HepG2 (cell line): Measurements from ENCODE around the gene TMEM86B. TPM values are rescaled to one million over a fixed set of nuclear protein-coding genes. Genes with fewer than 3 reads are reported as not detected.

ENCODE experiments used
- ATAC-seq: fragments of 200-7000 bp; cut with Tn5 transposase; 3 replicates; pipeline ENCODE4 v1.9.1; 2020; ENCODE audit warnings: mild to moderate bottlenecking, moderate library complexity
- BruUV-seq: library from RNA; stranded (reverse); fragments of 400-500 nt; replicated peaks from 2 replicates; lab custom pipeline; 2021; lab: Mats Ljungman, UMichigan
- CTCF ChIA-PET: fragments of 300-600 bp; formaldehyde crosslinking; extraction: SDS; loops from one replicate; lab custom pipeline; 2021; ENCODE audit warnings: low total read pairs, inconsistent platforms, low intra/inter-chr PET ratio; lab: Yijun Ruan, JAX
- POLR2A ChIA-PET: fragments of 350-600 bp; sonication (Branson Sonifier 250); formaldehyde crosslinking; loops from one replicate; lab custom pipeline; 2020; ENCODE audit warnings: antibody characterized with exemption, inconsistent platforms; lab: Yijun Ruan, JAX
- DNase-seq: peaks from one replicate; pipeline ENCODE4 v3.0.0-alpha.2; 2015; ENCODE audit warnings: low spot score
- FAIRE-seq: peaks from 3 replicates; lab custom pipeline; 2011; peaks lifted over from hg19 to GRCh38; lab: Jason Lieb, UNC
- H2AFZ ChIP-seq: one replicate; pipeline ENCODE4 v1.6.1; 2011; ENCODE audit warnings: low read length, inconsistent platforms
- H3K27ac ChIP-seq: fragments of 300-600 bp; 3 replicates; pipeline ENCODE4 v1.8.0; 2011; ENCODE audit warnings: mixed run types, mild to moderate bottlenecking, mixed read lengths, low read length, inconsistent platforms; ENCODE audit not compliant: insufficient read depth; ENCODE audit errors: extremely low read length
- H3K27me3 ChIP-seq, 2 experiments: fragments of 200-600 bp in 1 of 2; 2 replicates in 1 of 2; 3 replicates in 1 of 2; pipeline versions ENCODE4 v1.6.0 to v1.8.0; 2011; ENCODE audit warnings: low read length in 2 of 2, mild to moderate bottlenecking in 2 of 2, moderate library complexity in 2 of 2, inconsistent platforms in 1 of 2; ENCODE audit not compliant: insufficient read depth in 2 of 2, control insufficient read depth in 1 of 2
- H3K36me3 ChIP-seq, 2 experiments: fragments of 200-600 bp in 1 of 2; replicated peaks in 1 of 2; 2 replicates in 1 of 2; 3 replicates in 1 of 2; pipeline versions ENCODE4 v1.5.1 to v1.8.0; 2011; ENCODE audit warnings: low read length in 2 of 2, inconsistent platforms in 1 of 2; ENCODE audit not compliant: insufficient read depth in 2 of 2, control insufficient read depth in 1 of 2
- H3K4me1 ChIP-seq: 2 replicates; pipeline ENCODE4 v1.5.1; 2012; ENCODE audit warnings: low read length, inconsistent platforms; ENCODE audit not compliant: insufficient read depth
- H3K4me2 ChIP-seq: 2 replicates; pipeline ENCODE4 v1.6.0; 2011; ENCODE audit warnings: low read depth, low read length, inconsistent platforms
- H3K4me3 ChIP-seq, 3 experiments: fragments of 200-600 bp in 1 of 3; sonication (generic), shearing (Covaris generic) in 1 of 3; replicated peaks in 1 of 3; 2 replicates each; pipeline ENCODE4 v1.5.1; 2011 to 2016; ENCODE audit warnings: low read length in 3 of 3, inconsistent platforms in 2 of 3, low read depth in 2 of 3, mild to moderate bottlenecking in 2 of 3, control low read depth in 1 of 3, mixed read lengths in 1 of 3; ENCODE audit not compliant: insufficient read depth in 1 of 3
- H3K79me2 ChIP-seq: one replicate; pipeline ENCODE4 v1.6.1; 2011; ENCODE audit warnings: low read length, inconsistent platforms; ENCODE audit not compliant: insufficient read depth
- H3K9ac ChIP-seq: 2 replicates; pipeline ENCODE4 v1.6.0; 2011; ENCODE audit warnings: mild to moderate bottlenecking, low read depth, low read length, inconsistent platforms; ENCODE audit not compliant: insufficient read depth
- H3K9me3 ChIP-seq: 2 replicates; pipeline ENCODE4 v1.5.1; 2012; ENCODE audit warnings: mild to moderate bottlenecking, low read length
- H4K20me1 ChIP-seq: 2 replicates; pipeline ENCODE4 v1.6.0; 2011; ENCODE audit warnings: inconsistent platforms, mild to moderate bottlenecking, low read length, moderate library complexity; ENCODE audit not compliant: insufficient read depth
- ARID3A ChIP-seq: IDR thresholded peaks from 2 replicates; pipeline ENCODE4 v1.6.1; 2012; ENCODE audit warnings: low read depth, low read length, improper control_type of control experiment
- EED ChIP-seq: sonication (generic); formaldehyde crosslinking; IDR thresholded peaks from 2 replicates; pipeline ENCODE4 v1.5.0; 2020; ENCODE audit warnings: mild to moderate bottlenecking, missing genetic modification reagents
- FIP1L1 ChIP-seq: fragments of 200-400 bp; formaldehyde crosslinking; IDR thresholded peaks from 2 replicates; pipeline ENCODE4 v1.6.1; 2018; ENCODE audit warnings: low read depth, mild to moderate bottlenecking, low read length, moderate library complexity, borderline replicate concordance; ENCODE audit not compliant: insufficient read depth
- FOXA3 ChIP-seq: IDR thresholded peaks from 2 replicates; pipeline ENCODE4 v1.6.1; 2016; ENCODE audit warnings: missing genetic modification reagents, missing compliant biosample characterization
- GATA4 ChIP-seq: sonication (generic); IDR thresholded peaks from 2 replicates; pipeline ENCODE4 v1.6.1; 2016; ENCODE audit warnings: antibody characterized with exemption, low read depth, borderline replicate concordance
- KAT8 ChIP-seq: IDR thresholded peaks from 2 replicates; pipeline ENCODE4 v1.6.1; 2016; ENCODE audit warnings: missing genetic modification reagents, missing compliant biosample characterization
- KLF13 ChIP-seq: sonication (generic); formaldehyde crosslinking; IDR thresholded peaks from 2 replicates; pipeline ENCODE4 v1.4.0; 2020; ENCODE audit warnings: mild to moderate bottlenecking, missing genetic modification reagents
- MXI1 ChIP-seq: IDR thresholded peaks from 3 replicates; pipeline ENCODE4 v1.6.1; 2012; ENCODE audit warnings: low read depth, low read length, inconsistent platforms, borderline replicate concordance
- NBN ChIP-seq: fragments of 450-650 bp; conservative IDR thresholded peaks from 2 replicates; pipeline ENCODE4 v1.6.1; 2017
- ONECUT2 ChIP-seq: sonication (generic); formaldehyde crosslinking; IDR thresholded peaks from 2 replicates; pipeline ENCODE4 v1.4.0; 2020; ENCODE audit warnings: missing genetic modification reagents
- PHF21A ChIP-seq: sonication (generic); formaldehyde crosslinking; IDR thresholded peaks from 2 replicates; pipeline ENCODE4 v1.5.0; 2020; ENCODE audit warnings: mild to moderate bottlenecking, missing genetic modification reagents
- ZFY ChIP-seq: sonication (generic); formaldehyde crosslinking; IDR thresholded peaks from 2 replicates; pipeline ENCODE4 v1.4.0; 2020; ENCODE audit warnings: missing genetic modification reagents
- ZKSCAN1 ChIP-seq: fragments of 150-350 bp; IDR thresholded peaks from 2 replicates; pipeline ENCODE4 v1.6.1; 2014; ENCODE audit warnings: low read length
- ZNF253 ChIP-seq: sonication (generic); formaldehyde crosslinking; IDR thresholded peaks from 2 replicates; pipeline ENCODE4 v1.8.0; 2022; ENCODE audit warnings: mild to moderate bottlenecking, missing genetic modification reagents, borderline replicate concordance
- ZNF510 ChIP-seq: sonication (generic); formaldehyde crosslinking; IDR thresholded peaks from 2 replicates; pipeline ENCODE4 v1.4.0; 2020; ENCODE audit warnings: low read depth, mild to moderate bottlenecking, missing genetic modification reagents
- ZNF597 ChIP-seq: sonication (generic); formaldehyde crosslinking; IDR thresholded peaks from 2 replicates; pipeline ENCODE4 v1.5.0; 2020; ENCODE audit warnings: missing genetic modification reagents
- WGBS: methylation state at CpG from one replicate; pipeline ENCODE4 v1.1.6; 2017; ENCODE audit warnings: low lambda C conversion rate; 5-methylcytosine and 5-hydroxymethylcytosine counted together
- in situ Hi-C: cut with HindIII; loops from 2 replicates; pipeline ENCODE4 v1.10.0; 2017; ENCODE audit warnings: low pct_unique_long_range_greater_than_20kb; ENCODE audit not compliant: extremely low pct_ligation_motif_present
- intact Hi-C: fragments of 100-400 bp; cut with micrococcal nuclease; formaldehyde crosslinking; loops from one replicate; pipeline ENCODE4 v1.10.0; 2022; ENCODE audit not compliant: unreplicated experiment
- polyA plus RNA-seq, 8 experiments: library from polyadenylated mRNA; depleted of rRNA in 3 of 8; stranded (reverse) in 7 of 8; unstranded in 1 of 8; fragments of >200 nt; fragmentation: Illumina TruSeq in 4 of 8; extraction: Trizol in 4 of 8; gene quantifications; 2 replicates each; pipeline versions ENCODE4 v1.2.1 to v1.2.3, GENCODE V29; 2011 to 2016; ENCODE audit warnings: low read depth in 4 of 8, missing spikeins in 1 of 8, mixed read lengths in 1 of 8; ENCODE audit not compliant: insufficient read depth in 1 of 8
- total RNA-seq, 5 experiments: library from RNA; depleted of rRNA; stranded (reverse); fragments of >200 nt; fragmentation: Illumina TruSeq; extraction: Trizol; gene quantifications; 2 replicates each; pipeline ENCODE4 v1.2.3, GENCODE V29; 2016; ENCODE audit warnings: low read depth in 1 of 5
- TF ChIP-seq, protein P1 (sequence below): sonication (generic); formaldehyde crosslinking; IDR thresholded peaks from 2 replicates; pipeline ENCODE4 v1.4.0; 2020; ENCODE audit warnings: missing genetic modification reagents
- TF ChIP-seq, protein P2 (sequence below): sonication (generic); formaldehyde crosslinking; IDR thresholded peaks from 2 replicates; pipeline ENCODE4 v1.8.1; 2023; ENCODE audit warnings: mild to moderate bottlenecking, missing genetic modification reagents

Gene TMEM86B
- total and polyA plus RNA-seq, 2 of the 13 experiments (the other 11 are each of a cell fraction or from before 2014, with no cell fraction given), result 7.7 to 9.6 TPM

DNA sequence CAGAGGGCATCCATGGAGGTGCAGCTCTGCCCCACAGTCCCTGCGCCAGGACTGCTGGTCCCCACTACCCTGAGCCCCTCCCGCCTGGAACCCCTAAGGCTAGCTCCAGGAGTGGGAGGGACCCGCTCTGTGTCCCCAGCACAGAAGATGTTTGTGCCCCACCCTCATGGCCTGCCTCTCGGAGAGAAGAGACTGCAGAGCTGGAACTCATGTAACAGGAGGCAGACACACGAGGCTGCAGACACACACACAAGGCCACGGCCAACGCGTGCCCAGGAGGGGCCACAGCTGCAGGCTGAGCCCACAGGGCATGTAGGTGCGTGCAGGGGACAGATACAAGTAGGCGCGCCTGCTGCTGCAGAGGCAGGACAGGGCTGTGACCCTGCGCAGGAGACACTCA lies 10.4 kb upstream of the TMEM86B start:
- no peak overlapping the region for H3K9ac ChIP-seq
- CTCF ChIA-PET, result no interaction called here
- in situ Hi-C loops, result no loop called here

More for the DNA sequence above, 10.4 kb upstream of the TMEM86B start:
- no peaks in the 10 kb centered on the region for H3K79me2 ChIP-seq
- no peak overlapping the region for H3K4me2 ChIP-seq
- no peaks in the 10 kb centered on the region for H3K4me1 ChIP-seq
- BruUV-seq, result no TSS peak
- TF ChIP-seq, protein P1, sequence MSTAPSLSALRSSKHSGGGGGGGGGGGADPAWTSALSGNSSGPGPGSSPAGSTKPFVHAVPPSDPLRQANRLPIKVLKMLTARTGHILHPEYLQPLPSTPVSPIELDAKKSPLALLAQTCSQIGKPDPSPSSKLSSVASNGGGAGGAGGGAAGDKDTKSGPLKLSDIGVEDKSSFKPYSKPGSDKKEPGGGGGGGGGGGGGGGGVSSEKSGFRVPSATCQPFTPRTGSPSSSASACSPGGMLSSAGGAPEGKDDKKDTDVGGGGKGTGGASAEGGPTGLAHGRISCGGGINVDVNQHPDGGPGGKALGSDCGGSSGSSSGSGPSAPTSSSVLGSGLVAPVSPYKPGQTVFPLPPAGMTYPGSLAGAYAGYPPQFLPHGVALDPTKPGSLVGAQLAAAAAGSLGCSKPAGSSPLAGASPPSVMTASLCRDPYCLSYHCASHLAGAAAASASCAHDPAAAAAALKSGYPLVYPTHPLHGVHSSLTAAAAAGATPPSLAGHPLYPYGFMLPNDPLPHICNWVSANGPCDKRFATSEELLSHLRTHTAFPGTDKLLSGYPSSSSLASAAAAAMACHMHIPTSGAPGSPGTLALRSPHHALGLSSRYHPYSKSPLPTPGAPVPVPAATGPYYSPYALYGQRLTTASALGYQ (CRISPR knock-in tag), result no peak
- TF ChIP-seq, protein P2, sequence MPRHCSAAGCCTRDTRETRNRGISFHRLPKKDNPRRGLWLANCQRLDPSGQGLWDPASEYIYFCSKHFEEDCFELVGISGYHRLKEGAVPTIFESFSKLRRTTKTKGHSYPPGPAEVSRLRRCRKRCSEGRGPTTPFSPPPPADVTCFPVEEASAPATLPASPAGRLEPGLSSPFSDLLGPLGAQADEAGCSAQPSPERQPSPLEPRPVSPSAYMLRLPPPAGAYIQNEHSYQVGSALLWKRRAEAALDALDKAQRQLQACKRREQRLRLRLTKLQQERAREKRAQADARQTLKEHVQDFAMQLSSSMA (CRISPR knock-in tag), result no peak
- TF ChIP-seq ZNF510 (CRISPR knock-in tag), result no peak
- no peak for TF ChIP-seq KLF13 (CRISPR knock-in tag)
- no peak for TF ChIP-seq NBN
- no peak for TF ChIP-seq ZNF597 (CRISPR knock-in tag)
- TF ChIP-seq ARID3A, result no peak
- TF ChIP-seq FOXA3, result no peak
- no peak for TF ChIP-seq ZFY
- no peak for TF ChIP-seq FIP1L1
- TF ChIP-seq EED (CRISPR knock-in tag), result no peak
- TF ChIP-seq PHF21A, result no peak
- no peak for TF ChIP-seq KAT8 (CRISPR knock-in tag)
- no peak for TF ChIP-seq GATA4
- TF ChIP-seq ZKSCAN1, result no peak
- TF ChIP-seq ONECUT2 (CRISPR knock-in tag), result no peak
- no peak for TF ChIP-seq MXI1
- no peak for TF ChIP-seq ZNF253 (CRISPR knock-in tag)
- WGBS, result 97% methylated on average over 6 of the region's 12 CpGs
- no peak overlapping the region for H3K27ac ChIP-seq
- H3K27me3 ChIP-seq, result no peaks in the 10 kb centered on the region
- no peaks in the 10 kb centered on the region for H4K20me1 ChIP-seq
- FAIRE-seq (no peak), DNase-seq (no peak), ATAC-seq (no peak)
- intact Hi-C loops, result no loop called here
- POLR2A ChIA-PET, result no interaction called here
- no peaks in the 10 kb centered on the region for H3K9me3 ChIP-seq
- H3K4me3 ChIP-seq, result no peak overlapping the region
- peaks cover 50 to 85% of the 10 kb centered on the region in 2 experiments for H3K36me3 ChIP-seq
- no peak overlapping the region for H2AFZ ChIP-seq
